ENCODE results near the gene MAML2. TPM values are rescaled to one million over a fixed set of nuclear protein-coding genes. Genes with fewer than 3 reads are reported as not detected.

Gene MAML2
- total and polyA plus RNA-seq, 2 of the 8 experiments (the other 6 are each of a cell fraction or from before 2014, with no cell fraction given), result 3.8 to 6.6 TPM

DNA sequence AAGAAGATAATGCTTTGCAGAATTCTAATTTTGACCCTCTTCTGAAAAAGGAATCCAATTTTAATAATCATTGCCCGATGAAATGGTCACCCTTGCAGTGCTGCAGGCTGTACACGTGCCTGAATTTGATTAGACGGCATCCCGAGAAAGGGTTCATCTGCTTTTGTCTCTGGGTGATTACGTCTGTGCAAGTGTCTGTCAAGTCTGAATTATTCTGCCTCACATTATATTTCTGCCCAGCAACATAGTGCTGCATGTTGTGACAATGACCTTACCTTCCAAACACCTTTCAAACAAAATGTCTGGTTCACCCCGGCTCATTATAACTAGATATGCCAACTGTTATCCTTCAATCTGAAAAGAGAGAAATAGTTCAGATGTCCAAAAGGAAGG lies 164.1 kb downstream of the MAML2 start:
- H2AK5ac ChIP-seq (ENCODE audit: low read depth, low read length), result no peak overlapping the region
- DNase-seq (ENCODE audit: low read depth in 1 of 2, low spot score in 2 of 2) (no peak), FAIRE-seq (no peak)
- H4K20me1 ChIP-seq (replicated peaks in 1 of 2; ENCODE audit: control insufficient read depth in 1 of 2, insufficient read depth in 2 of 2, low read length in 2 of 2), result no peaks in the 10 kb centered on the region
- H4K5ac ChIP-seq (ENCODE audit: insufficient read length, low read depth, low read length), result no peak overlapping the region
- no peaks in the 10 kb centered on the region for H3K36me3 ChIP-seq (ENCODE audit: control insufficient read depth in 2 of 4, insufficient read depth in 4 of 4, low read length in 3 of 4)
- no peak overlapping the region for H2BK12ac ChIP-seq (ENCODE audit: low read depth, low read length)
- no peak overlapping the region for H3K9ac ChIP-seq (replicated peaks in 1 of 4; ENCODE audit: extremely low read depth in 1 of 4, low read depth in 3 of 4, low read length in 3 of 4)
- no peaks in the 10 kb centered on the region for H3K79me1 ChIP-seq (ENCODE audit: low read depth, low read length)
- H3K4ac ChIP-seq (replicated peaks; ENCODE audit: insufficient read length, low read depth, low read length), result no peak overlapping the region
- H2BK15ac ChIP-seq (ENCODE audit: low read length), result no peak overlapping the region
- 92% methylated on average over 6 of the region's 6 CpGs; no CpG with 5 or more reads in 1 of the 2 experiments for WGBS, 2 experiments (ENCODE audit: extremely low coverage in 1 of 2, insufficient coverage in 1 of 2, insufficient read length in 1 of 2, insufficient replicate concordance in 2 of 2, low coverage in 1 of 2, low lambda C conversion rate in 2 of 2, missing lambda C conversion rate in 1 of 2)
- H3K4me1 ChIP-seq (replicated peaks in 1 of 4; ENCODE audit: control insufficient read depth in 3 of 4, insufficient read depth in 4 of 4, low read length in 3 of 4), result peaks cover 2 to 7% (median 4%) of the 10 kb centered on the region in 4 experiments; a peak in 4 of 7 replicates
- ChIA-PET CTCF (ENCODE audit: partially characterized antibody) (no interaction called here), POLR2A (ENCODE audit: partially characterized antibody) (no interaction called here)
- no peak overlapping the region for H2AFZ ChIP-seq (ENCODE audit: low read length)
- no peak overlapping the region for H3K4me2 ChIP-seq (ENCODE audit: insufficient read depth in 1 of 2, low read depth in 2 of 2, low read length in 2 of 2)
- H2BK20ac ChIP-seq (ENCODE audit: low read length), result peak overlapping the region; percentile 63; the same call in 1 of the 2 replicates
- H4K91ac ChIP-seq (replicated peaks; ENCODE audit: insufficient read length, low read length), result peak overlapping the region; percentile 63
- no peak overlapping the region for H3K56ac ChIP-seq (replicated peaks; ENCODE audit: insufficient read length, low read depth, low read length)
- no peaks in the 10 kb centered on the region for H3K9me3 ChIP-seq (ENCODE audit: insufficient read depth in 2 of 2, low read depth in 1 of 2, low read length in 1 of 2)
- 0 out of 2 replicates have a peak overlapping the region, but pooled peaks have one; percentile 16 for H3K18ac ChIP-seq (ENCODE audit: extremely low read depth, low read length)
- H3K27me3 ChIP-seq (replicated peaks in 1 of 4; ENCODE audit: control insufficient read depth in 3 of 4, extremely low read depth in 1 of 4, insufficient read depth in 3 of 4, low read length in 3 of 4), result 0 out of 7 replicates have a peak, but pooled peaks cover 0 to 3% (median 0%) of the 10 kb centered on the region in 4 experiments
- no peak overlapping the region for H3K4me3 ChIP-seq (ENCODE audit: extremely low read depth in 1 of 4, insufficient read depth in 2 of 4, low read depth in 3 of 4, low read length in 4 of 4)
- no peak overlapping the region for H3K14ac ChIP-seq (ENCODE audit: insufficient read length)
- no peak overlapping the region for H2BK5ac ChIP-seq (ENCODE audit: low read depth, low read length)
- no peak overlapping the region for H2BK120ac ChIP-seq (replicated peaks; ENCODE audit: low read depth, low read length)
- H3K79me2 ChIP-seq (ENCODE audit: control insufficient read depth in 1 of 2, insufficient read depth in 2 of 2, low read length in 2 of 2), result no peaks in the 10 kb centered on the region
- no peaks in the 10 kb centered on the region for H3K23me2 ChIP-seq (ENCODE audit: low read depth, low read length)
- H3K23ac ChIP-seq (ENCODE audit: insufficient read length), result no peak overlapping the region
- H4K8ac ChIP-seq (ENCODE audit: extremely low read depth, insufficient read depth, low read length), result no peak overlapping the region
- H3K27ac ChIP-seq (ENCODE audit: low read depth, low read length), result no peak overlapping the region
- TF ChIP-seq CEBPB (IDR thresholded peaks at IDR 0.05; ENCODE audit: low read depth, low read length) (no peak), CREB1 (IDR thresholded peaks at IDR 0.05) (no peak), BRCA1 (IDR thresholded peaks at IDR 0.05; ENCODE audit: low read depth, low read length) (no peak), BCL11A (IDR thresholded peaks at IDR 0.05; ENCODE audit: low read depth in 2 of 2, low read length in 2 of 2) (no peak), SP2 (IDR thresholded peaks at IDR 0.05; ENCODE audit: low read length) (no peak), SIX5 (IDR thresholded peaks at IDR 0.05; ENCODE audit: low read depth, low read length) (no peak), TEAD4 (IDR thresholded peaks at IDR 0.05; ENCODE audit: low read depth, low read length) (no peak), MAFK (IDR thresholded peaks at IDR 0.05; ENCODE audit: low read depth, low read length) (no peak), EP300 (IDR thresholded peaks at IDR 0.05; ENCODE audit: borderline replicate concordance in 1 of 2, low read depth in 2 of 2, low read length in 2 of 2) (no peak), POU5F1 (IDR thresholded peaks at IDR 0.05; ENCODE audit: low read depth, low read length) (no peak), FOSL1 (IDR thresholded peaks at IDR 0.05; ENCODE audit: insufficient read depth, low read depth, low read length) (no peak), ZNF274 (IDR thresholded peaks at IDR 0.05; ENCODE audit: borderline replicate concordance, extremely low read depth, low read length) (no peak), JUND (IDR thresholded peaks at IDR 0.05; ENCODE audit: low read length) (no peak)
- TF ChIP-seq, protein P1, sequence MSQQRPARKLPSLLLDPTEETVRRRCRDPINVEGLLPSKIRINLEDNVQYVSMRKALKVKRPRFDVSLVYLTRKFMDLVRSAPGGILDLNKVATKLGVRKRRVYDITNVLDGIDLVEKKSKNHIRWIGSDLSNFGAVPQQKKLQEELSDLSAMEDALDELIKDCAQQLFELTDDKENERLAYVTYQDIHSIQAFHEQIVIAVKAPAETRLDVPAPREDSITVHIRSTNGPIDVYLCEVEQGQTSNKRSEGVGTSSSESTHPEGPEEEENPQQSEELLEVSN (IDR thresholded peaks at IDR 0.05), result no peak
